AG20443 (cell line): ENCODE results near the gene PAK4.

Experiments used
- DNase-seq: peaks from one replicate; pipeline ENCODE4 v3.0.0; 2012; ENCODE audit warnings: low spot score, mixed read lengths

PAK4 gene

GRCh38 chr19:39180749-39181148, 55.2 kb downstream of the PAK4 start:
- no peak for DNase-seq

GRCh38 chr19:39181500-39182173, 56.1 kb downstream of the PAK4 start:
- DNase-seq, result no peak

- DNase-seq, result no peak
Measured at GRCh38 chr19:39182174-39182505, 56.6 kb downstream of the PAK4 start.

GRCh38 chr19:39183104-39183503, 57.5 kb downstream of the PAK4 start:
- no peak for DNase-seq

GRCh38 chr19:39186391-39186790, 60.8 kb downstream of the PAK4 start:
- no peak for DNase-seq

GRCh38 chr19:39187552-39187943, 62.0 kb downstream of the PAK4 start:
- DNase-seq, result no peak

GRCh38 chr19:39188960-39189359, 63.4 kb downstream of the PAK4 start:
- DNase-seq, result no peak

- no peak for DNase-seq
Measured at GRCh38 chr19:39190768-39191167, 65.2 kb downstream of the PAK4 start.

GRCh38 chr19:39192846-39193245, 67.3 kb downstream of the PAK4 start:
- DNase-seq, result no peak

GRCh38 chr19:39193803-39194202, 68.2 kb downstream of the PAK4 start:
- no peak for DNase-seq

- DNase-seq, result no peak
Measured at GRCh38 chr19:39194832-39195542, 69.4 kb downstream of the PAK4 start.

GRCh38 chr19:39195755-39196154, 70.2 kb downstream of the PAK4 start:
- no peak for DNase-seq

- no peak for DNase-seq
Measured at GRCh38 chr19:39196320-39196719, 70.7 kb downstream of the PAK4 start.

- no peak for DNase-seq
Measured at GRCh38 chr19:39196860-39197562, 71.4 kb downstream of the PAK4 start, which contains the start of gene NCCRP1. NCCRP1 (plus strand) TSS chr19:39196964; CDS start chr19:39196983, 19 bp downstream.

GRCh38 chr19:39197808-39198207, 72.2 kb downstream of the PAK4 start:
- DNase-seq, result no peak

GRCh38 chr19:39199025-39199424, 73.4 kb downstream of the PAK4 start:
- DNase-seq, result peak; percentile 92

GRCh38 chr19:39200066-39200802, 74.6 kb downstream of the PAK4 start:
- no peak for DNase-seq

- no peak for DNase-seq
Measured at GRCh38 chr19:39200803-39201115, 75.2 kb downstream of the PAK4 start.

GRCh38 chr19:39202998-39203355, 77.4 kb downstream of the PAK4 start:
- no peak for DNase-seq

GRCh38 chr19:39203372-39204341, 78.1 kb downstream of the PAK4 start, which contains the start of gene SYCN:
SYCN (minus strand) TSS chr19:39204263; CDS start chr19:39204254, 9 bp downstream.
- peak; percentile 10 for DNase-seq

- DNase-seq, result no peak
Measured at GRCh38 chr19:39205449-39205764, 79.8 kb downstream of the PAK4 start.

GRCh38 chr19:39206122-39206521, 80.5 kb downstream of the PAK4 start:
- DNase-seq, result no peak
